SU-DHL-6 (cell line): ENCODE results near the gene KLHL40.

ENCODE experiments used
- H2AFZ ChIP-seq: fragments of 200-600 bp; sonication (generic); 2 replicates; pipeline ENCODE4 v1.6.1; 2014; ENCODE audit warnings: low read depth, mild to moderate bottlenecking, moderate library complexity, mixed read lengths, antibody characterized with exemption, low read length; ENCODE audit not compliant: severe bottlenecking
- H3F3A ChIP-seq: fragments of 200-600 bp; shearing (Covaris generic); 2 replicates; pipeline ENCODE4 v1.6.0; 2016; ENCODE audit warnings: antibody characterized with exemption, mild to moderate bottlenecking; ENCODE audit not compliant: insufficient read depth
- H3K27ac ChIP-seq: fragments of 200-600 bp; sonication (generic); 2 replicates; pipeline ENCODE4 v1.5.1; 2016; ENCODE audit warnings: low read depth, mild to moderate bottlenecking, low read length, moderate library complexity, mixed read lengths
- H3K27me3 ChIP-seq: fragments of 200-600 bp; sonication (generic), shearing (Covaris generic); 2 replicates; pipeline ENCODE4 v1.6.0; 2014; ENCODE audit warnings: mild to moderate bottlenecking, low read length
- H3K36me3 ChIP-seq: fragments of 200-600 bp; sonication (generic); 2 replicates; pipeline ENCODE4 v1.6.1; 2014; ENCODE audit warnings: mild to moderate bottlenecking, low read length, mixed read lengths
- H3K4me2 ChIP-seq: fragments of 300-600, 200-600 bp; shearing (Covaris generic), sonication (generic); 2 replicates; pipeline ENCODE4 v1.6.0; 2014; ENCODE audit warnings: low read length, low read depth, mild to moderate bottlenecking; ENCODE audit not compliant: poor library complexity, severe bottlenecking
- H3K4me3 ChIP-seq: fragments of 200-600 bp; sonication (generic); 2 replicates; pipeline ENCODE4 v1.5.1; 2014; ENCODE audit warnings: antibody characterized with exemption, low read length, mild to moderate bottlenecking, mixed read lengths; ENCODE audit not compliant: insufficient read depth, poor library complexity, severe bottlenecking
- H3K79me2 ChIP-seq: fragments of 200-600 bp; sonication (generic); 2 replicates; pipeline ENCODE4 v1.6.1; 2014; ENCODE audit warnings: mild to moderate bottlenecking, low read length, moderate library complexity; ENCODE audit not compliant: insufficient read depth
- H3K9ac ChIP-seq: fragments of 200-600 bp; sonication (generic); 2 replicates; pipeline ENCODE4 v1.7.0; 2014; ENCODE audit warnings: mild to moderate bottlenecking, low read length
- H3K9me2 ChIP-seq: fragments of 200-600 bp; sonication (generic); replicated peaks from 2 replicates; pipeline ENCODE4 v1.6.1; 2014; ENCODE audit warnings: low read length; ENCODE audit not compliant: insufficient read depth
- H3K9me3 ChIP-seq: fragments of 200-600 bp; sonication (generic); 2 replicates; pipeline ENCODE4 v1.6.1; 2014; ENCODE audit warnings: low read length, mixed read lengths; ENCODE audit not compliant: insufficient read depth
- H4K20me1 ChIP-seq: fragments of 200-600 bp; sonication (generic); 2 replicates; pipeline ENCODE4 v1.6.1; 2014; ENCODE audit warnings: low read depth, mild to moderate bottlenecking, antibody characterized with exemption, low read length, moderate library complexity, mixed read lengths
- CTCF ChIP-seq: fragments of 200-600 bp; sonication (generic); IDR thresholded peaks from one replicate; pipeline ENCODE4 v1.5.1; 2017; ENCODE audit warnings: antibody characterized with exemption, mild to moderate bottlenecking, low read length, moderate library complexity; ENCODE audit not compliant: insufficient read depth, poor library complexity, severe bottlenecking
- EZH2phosphoT487 ChIP-seq: fragments of 200-600 bp; sonication (generic), shearing (Covaris generic); conservative IDR thresholded peaks from 2 replicates; pipeline ENCODE4 v1.6.1; 2018; ENCODE audit warnings: mild to moderate bottlenecking, antibody characterized with exemption, low read length, moderate library complexity, mixed read lengths

KLHL40 gene

DNA sequence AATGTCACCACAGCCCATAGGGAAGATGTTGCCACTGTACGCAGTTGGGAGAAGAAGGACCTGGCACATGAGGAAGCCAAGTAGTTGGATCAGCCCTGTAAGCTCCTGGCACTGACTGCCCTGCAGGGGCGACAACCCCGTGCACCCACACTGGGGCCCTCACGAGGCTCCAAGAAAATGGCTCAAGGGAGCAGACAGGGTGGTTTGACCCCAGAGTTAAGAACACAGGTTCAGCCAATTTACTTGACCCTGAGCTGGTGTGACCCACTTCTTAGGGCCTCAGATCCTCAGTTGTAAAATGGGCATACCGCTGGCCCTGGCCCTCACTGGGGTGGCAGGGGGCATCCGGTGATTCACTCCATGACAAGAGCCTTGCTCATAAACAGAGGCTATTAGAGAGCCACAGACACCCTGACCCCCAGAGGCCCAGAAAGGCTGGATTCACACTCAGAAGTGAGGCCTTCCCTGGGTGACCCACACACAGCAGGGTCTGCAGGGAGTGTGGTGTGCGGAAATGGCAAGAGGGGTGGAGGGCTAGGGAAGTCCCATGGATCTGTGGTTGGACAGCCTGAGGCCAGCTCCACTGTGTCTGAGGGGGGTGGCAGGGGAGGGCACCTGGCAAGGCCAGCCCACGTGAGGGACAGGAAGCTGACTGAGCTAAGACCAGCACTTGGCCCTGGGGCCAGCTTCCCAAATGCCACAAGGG is 19.0 kb downstream of the KLHL40 start:
- H3K27ac ChIP-seq, result no peak overlapping the region
- no peak overlapping the region for H3K9ac ChIP-seq
- no peaks in the 10 kb centered on the region for H3K9me2 ChIP-seq
- no peak overlapping the region for H3K4me3 ChIP-seq
- H3K79me2 ChIP-seq, result no peaks in the 10 kb centered on the region
- no peaks in the 10 kb centered on the region for H3K36me3 ChIP-seq
- H3K9me3 ChIP-seq, result no peaks in the 10 kb centered on the region
- no peak overlapping the region for H2AFZ ChIP-seq
- no peak overlapping the region for H3K4me2 ChIP-seq
- no peaks in the 10 kb centered on the region for H3F3A ChIP-seq
- H4K20me1 ChIP-seq, result no peaks in the 10 kb centered on the region
- H3K27me3 ChIP-seq, result no peaks in the 10 kb centered on the region
- TF ChIP-seq EZH2phosphoT487 (no peak), CTCF (no peak)

DNA sequence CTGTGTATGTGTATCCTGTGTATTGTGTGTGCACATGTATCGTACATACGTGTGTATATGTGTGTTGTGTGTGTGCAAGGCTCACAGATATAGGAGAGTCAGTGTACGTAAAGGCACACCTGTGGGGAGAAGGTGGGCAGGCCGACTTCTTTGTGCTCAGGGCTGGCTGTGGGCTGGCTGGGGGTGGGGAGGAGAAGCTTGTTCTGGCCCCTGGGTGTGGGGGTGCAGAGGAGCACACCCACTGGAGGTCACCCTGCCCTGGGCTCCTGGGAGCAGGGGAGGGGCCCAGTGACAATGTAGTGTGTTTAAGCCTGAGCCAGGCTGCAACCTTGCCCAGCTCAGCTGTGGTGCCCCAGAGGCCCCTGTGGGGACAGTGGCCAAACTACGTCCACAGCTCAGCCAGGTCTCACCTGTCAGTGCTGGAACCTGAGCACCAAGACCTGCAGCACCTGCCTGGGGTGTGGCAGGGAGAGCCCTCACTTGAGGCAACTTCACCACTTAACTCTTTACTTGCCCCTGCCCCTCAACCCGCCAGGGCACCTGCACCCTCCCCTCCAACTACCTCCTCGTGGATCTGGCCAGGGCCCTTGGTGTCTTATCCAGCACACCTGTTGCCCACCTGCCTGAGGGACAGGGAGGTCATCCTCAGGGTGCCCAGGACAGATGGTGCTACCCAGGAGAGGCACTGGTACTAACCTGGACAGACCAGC is 19.9 kb downstream of the KLHL40 start:
- Histone ChIP-seq H3K79me2 (no peaks in the 10 kb centered on the region), H3K27ac (no peak overlapping the region), H3K9ac (no peak overlapping the region), H3K4me2 (no peak overlapping the region), H3F3A (no peaks in the 10 kb centered on the region), H3K27me3 (no peaks in the 10 kb centered on the region), H4K20me1 (no peaks in the 10 kb centered on the region), H3K9me2 (no peaks in the 10 kb centered on the region), H3K4me3 (no peak overlapping the region), H3K9me3 (no peaks in the 10 kb centered on the region), H3K36me3 (no peaks in the 10 kb centered on the region), H2AFZ (no peak overlapping the region)
- no peak for TF ChIP-seq EZH2phosphoT487
- TF ChIP-seq CTCF, result no peak

DNA sequence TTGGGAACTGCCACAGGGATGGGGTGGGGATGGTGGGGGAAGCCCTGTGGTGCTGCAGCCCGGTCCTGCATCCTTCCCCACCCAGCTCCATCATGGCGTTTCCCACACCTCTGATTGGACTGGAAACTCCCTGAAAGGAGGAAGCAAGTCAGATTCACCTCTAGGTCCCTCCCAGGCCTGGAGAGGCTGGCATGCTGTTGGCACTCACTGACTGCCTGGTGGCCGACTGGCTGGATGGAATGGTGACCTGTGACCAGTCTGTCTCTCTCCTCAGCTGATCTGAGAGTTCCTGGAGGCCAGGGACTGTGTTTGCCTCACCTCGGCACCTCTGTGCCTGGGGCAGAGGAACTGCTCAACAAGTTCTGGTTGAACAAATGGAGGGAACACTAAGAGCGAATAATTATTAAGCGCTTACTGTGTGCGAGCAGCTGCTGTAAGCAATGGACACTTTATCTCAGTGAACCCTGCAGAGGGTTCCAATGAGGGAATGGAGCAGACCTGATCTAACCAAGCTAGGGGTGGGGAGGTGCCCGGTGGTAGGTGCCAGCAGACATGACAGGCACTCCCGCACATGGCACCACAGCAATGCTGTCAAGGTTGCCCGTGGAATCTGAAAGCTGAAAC is 20.7 kb downstream of the KLHL40 start:
- Histone ChIP-seq H3K79me2 (no peaks in the 10 kb centered on the region), H3K27ac (no peak overlapping the region), H3K9me3 (no peaks in the 10 kb centered on the region), H3F3A (no peaks in the 10 kb centered on the region), H3K4me3 (no peak overlapping the region), H3K9ac (no peak overlapping the region), H3K4me2 (no peak overlapping the region), H3K36me3 (no peaks in the 10 kb centered on the region), H3K27me3 (no peaks in the 10 kb centered on the region), H4K20me1 (no peaks in the 10 kb centered on the region), H3K9me2 (no peaks in the 10 kb centered on the region), H2AFZ (no peak overlapping the region)
- TF ChIP-seq EZH2phosphoT487, result no peak
